Panc1 (cell line): Measurements from ENCODE around the gene PLEKHD1.

Source experiments
- CTCF ChIP-seq: fragments of 450-650 bp; IDR thresholded peaks from 2 replicates; pipeline ENCODE4 v1.5.1; 2017; ENCODE audit warnings: mild to moderate bottlenecking
- POLR2AphosphoS5 ChIP-seq: IDR thresholded peaks from 2 replicates; pipeline ENCODE4 v1.6.1; 2012; ENCODE audit warnings: mild to moderate bottlenecking, low read depth, low read length, moderate library complexity
- TCF7L2 ChIP-seq: IDR thresholded peaks from 2 replicates; pipeline ENCODE4 v1.6.1; 2011; ENCODE audit warnings: mild to moderate bottlenecking, low read depth, low read length, inconsistent platforms

GRCh38 chr14:69441948-69442347 lies 42.6 kb upstream of the PLEKHD1 start:
- TF ChIP-seq CTCF (no peak), TCF7L2 (no peak), POLR2AphosphoS5 (no peak)
